Superior temporal gyrus (tissue), 1 donor: ENCODE results near the gene NEIL3.

Experiments
- DNase-seq: peaks from one replicate; pipeline ENCODE4 v3.0.0-alpha.2; 2016; ENCODE audit errors: extremely low spot score

The NEIL3 gene

DNA sequence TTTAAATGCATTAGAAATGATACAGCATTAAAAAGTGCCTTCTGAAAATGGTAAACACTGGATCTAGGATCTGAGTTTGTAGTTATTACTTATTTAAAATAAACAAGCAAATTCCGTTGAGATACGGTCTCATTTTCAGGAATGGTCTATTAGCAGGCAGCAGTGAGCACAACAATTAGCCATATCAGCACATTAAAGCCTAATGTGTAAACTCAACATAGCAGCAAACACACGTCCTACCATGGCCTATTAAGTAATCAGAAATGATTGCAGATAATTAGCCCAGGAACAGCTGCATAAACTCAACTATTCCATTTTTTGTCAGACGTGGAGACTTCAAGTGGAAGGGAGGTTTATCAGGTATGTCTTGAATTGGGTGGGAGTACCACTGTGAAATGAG, 61.8 kb downstream of the NEIL3 start:
- DNase-seq: no peak

GRCh38 chr4:177374966-177375365, 65.3 kb downstream of the NEIL3 start:
- DNase-seq: no peak

- DNase-seq: no peak
Measured at GRCh38 chr4:177375372-177375771, 65.7 kb downstream of the NEIL3 start.

DNA sequence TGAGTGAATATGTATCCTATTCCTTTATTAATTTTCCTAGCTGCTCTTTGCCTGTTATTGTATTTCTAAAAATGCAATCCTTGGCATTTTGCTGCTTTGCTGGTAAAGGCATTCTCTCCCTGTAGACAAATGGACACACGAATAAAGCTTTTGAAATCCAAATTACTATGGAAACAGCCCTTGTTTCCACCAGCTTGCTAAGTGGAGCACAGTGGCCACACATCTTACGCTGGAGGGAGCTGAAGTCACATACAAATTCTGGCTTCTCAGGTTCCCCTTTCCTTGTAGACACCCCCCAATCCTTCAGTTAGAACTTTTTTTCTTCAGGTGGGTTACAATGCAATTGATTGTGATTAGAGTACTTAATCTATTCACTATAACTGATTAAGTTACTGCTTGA, 66.3 kb downstream of the NEIL3 start:
- DNase-seq: no peak

DNA sequence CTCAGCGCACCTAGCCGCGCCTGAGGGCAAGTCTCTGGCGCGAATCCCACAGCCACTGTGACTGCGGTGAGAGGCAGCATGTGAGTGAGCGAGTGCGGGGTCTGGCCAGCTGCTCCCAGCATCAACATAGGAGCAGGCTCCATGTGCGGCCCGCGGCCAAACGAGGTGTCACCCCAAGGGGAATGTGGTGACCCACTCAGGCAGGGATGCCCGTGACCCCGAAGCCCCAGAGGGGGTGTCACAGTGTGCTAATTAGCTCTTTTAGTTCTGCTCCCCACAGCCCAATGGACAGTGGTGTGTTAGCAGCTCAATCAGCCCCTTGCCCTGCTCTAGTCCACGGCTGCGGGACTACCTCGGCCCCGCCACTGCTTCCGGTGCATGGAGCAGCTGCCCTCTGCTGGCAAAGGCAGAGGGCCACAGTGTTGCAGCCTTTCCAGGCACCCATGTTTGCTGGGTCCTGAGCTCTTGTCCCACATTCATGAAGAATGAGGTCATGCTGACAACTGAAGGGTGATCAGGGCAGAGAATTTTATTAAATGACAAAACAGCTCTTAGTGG, 71.1 kb downstream of the NEIL3 start:
- DNase-seq: no peak

GRCh38 chr4:177381762-177382310, 72.2 kb downstream of the NEIL3 start:
- no peak for DNase-seq

DNA sequence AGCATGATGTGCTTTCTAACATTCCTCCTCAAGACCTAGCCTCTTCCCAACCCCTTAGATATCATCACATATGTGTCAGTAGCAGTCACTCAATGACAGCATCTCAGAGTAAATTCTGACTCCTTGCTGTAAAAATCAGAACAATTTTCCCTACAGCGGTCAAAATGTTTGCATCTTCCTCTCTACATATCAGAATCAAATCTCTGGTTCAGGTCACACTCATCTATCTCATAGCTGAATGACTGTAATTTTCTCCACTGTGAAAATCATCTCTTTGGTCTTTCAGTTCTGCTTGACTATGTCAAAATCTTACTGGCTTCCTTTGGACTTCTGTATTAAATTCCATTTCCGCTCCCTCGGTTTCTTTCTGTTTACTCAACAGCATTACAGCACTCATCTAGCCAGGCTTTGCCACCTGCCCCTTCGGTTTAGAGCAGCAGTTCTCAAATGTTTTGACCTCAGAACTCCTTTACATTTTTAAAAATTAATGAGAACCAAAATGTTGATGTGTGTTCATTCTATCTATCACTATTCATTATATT, 75.3 kb downstream of the NEIL3 start:
- DNase-seq: no peak

DNA sequence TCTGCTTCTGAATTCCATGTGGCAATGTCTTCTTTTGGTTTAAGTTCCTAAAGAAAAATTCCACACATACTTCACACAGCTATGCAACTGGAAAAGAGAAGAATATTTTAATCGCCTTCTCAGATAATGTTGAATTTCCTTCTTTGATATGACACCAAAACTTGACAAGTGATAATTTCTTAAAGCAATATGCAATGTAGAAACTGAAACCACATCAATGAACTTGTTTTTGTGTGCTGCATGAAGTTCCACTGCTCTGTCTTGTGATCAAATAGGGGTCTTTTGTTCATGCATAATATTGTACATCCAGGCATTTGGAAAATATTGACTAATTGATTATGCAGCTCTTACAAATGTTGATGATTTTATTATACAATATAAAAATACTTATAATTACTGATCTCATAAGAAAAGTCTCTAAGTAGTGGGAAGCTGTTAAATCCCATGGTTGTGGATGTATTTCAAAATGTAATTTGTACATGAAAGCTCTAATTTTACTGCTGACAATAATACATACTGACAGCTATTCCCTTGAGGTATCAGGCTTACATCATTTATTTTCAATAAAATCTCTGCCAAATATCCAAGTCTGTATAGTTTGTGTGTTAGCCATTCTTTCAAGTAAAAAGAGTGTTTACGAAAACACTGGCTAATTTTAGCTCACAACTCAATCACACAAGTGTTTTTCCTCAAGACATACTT, 76.1 kb downstream of the NEIL3 start:
- no peak for DNase-seq

DNA sequence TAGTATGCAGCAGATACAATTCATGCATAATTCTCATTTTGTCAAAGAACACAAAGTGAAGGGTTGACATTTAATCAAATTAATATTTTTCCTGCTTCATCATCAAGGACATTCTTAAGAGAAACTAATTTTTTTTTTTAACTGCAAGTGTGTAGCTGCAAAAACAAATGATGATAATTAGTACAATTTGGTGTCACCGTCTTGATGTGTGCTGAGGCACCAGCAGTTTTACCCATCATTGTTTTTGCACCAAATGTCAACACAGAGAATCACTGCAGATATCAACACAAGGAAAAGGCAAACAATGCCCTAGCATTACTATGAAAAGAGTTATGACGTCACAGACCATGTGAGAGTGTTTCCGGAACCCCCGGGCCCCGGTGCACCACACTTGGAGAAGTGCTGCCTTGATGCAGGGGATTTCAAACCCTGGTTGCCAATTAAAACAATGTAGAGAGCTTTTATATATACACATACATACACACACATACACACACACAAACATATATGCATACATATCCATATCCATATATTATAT, 76.7 kb downstream of the NEIL3 start:
- no peak for DNase-seq

DNA sequence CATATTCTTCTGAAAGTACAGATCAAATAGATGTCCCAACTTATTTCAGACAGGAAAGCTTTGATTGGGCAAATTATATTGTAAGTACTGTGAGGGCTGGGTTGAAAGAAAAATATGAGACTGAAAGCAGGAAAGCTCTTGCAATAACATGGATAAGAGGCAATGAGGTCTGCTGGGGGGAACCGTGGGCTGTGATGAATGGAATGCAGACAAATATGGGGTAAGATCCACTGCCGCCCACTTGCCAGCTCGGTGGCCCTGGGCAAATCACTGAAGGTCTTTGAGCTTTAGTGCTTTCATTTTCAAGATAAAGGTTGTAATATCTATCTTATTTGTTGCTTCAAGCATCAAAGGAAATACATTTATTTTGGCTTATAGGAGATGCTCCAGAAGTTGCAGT, 81.6 kb downstream of the NEIL3 start:
- DNase-seq: no peak

GRCh38 chr4:177391953-177392352, 82.3 kb downstream of the NEIL3 start:
- no peak for DNase-seq

DNA sequence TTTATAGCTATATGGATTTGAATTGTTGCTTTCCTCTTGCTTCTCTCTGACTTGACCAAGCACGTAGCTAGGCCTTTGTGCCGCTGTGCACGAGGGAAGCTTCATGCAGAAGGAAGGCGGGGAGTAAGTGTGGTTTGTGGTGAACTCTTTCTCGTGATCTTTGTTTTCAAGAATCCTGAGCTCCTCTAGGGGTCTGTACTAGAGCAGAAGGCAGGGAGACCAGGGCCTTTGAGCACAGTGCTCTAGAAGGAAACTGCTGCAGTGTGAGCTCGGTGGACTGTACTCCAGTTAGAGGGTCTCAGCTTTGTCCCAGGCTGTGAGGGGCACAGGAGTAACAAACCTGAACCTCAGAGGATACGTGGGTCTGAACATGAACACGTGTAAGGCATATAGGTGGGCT, 83.6 kb downstream of the NEIL3 start:
- no peak for DNase-seq

DNA sequence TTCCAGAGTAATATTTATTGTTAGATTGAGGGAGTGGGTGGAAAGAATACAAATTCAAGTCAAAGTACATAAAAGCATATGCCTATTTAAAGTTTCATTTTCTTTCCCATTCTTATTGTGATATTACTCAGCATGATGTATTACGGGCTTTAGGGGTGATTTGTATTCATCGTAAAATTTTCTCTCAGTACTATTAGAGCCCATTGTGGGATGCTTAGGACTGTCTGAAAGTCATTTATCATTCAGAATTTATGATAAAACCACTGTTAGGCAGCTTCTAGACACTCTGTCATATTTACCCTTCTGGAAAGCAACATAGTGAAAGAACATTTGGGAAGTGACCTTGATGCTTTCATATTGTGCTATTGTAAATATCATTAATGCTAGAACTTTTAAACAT, 86.7 kb downstream of the NEIL3 start:
- DNase-seq: no peak

GRCh38 chr4:177400030-177400429, 90.4 kb downstream of the NEIL3 start:
- no peak for DNase-seq

DNA sequence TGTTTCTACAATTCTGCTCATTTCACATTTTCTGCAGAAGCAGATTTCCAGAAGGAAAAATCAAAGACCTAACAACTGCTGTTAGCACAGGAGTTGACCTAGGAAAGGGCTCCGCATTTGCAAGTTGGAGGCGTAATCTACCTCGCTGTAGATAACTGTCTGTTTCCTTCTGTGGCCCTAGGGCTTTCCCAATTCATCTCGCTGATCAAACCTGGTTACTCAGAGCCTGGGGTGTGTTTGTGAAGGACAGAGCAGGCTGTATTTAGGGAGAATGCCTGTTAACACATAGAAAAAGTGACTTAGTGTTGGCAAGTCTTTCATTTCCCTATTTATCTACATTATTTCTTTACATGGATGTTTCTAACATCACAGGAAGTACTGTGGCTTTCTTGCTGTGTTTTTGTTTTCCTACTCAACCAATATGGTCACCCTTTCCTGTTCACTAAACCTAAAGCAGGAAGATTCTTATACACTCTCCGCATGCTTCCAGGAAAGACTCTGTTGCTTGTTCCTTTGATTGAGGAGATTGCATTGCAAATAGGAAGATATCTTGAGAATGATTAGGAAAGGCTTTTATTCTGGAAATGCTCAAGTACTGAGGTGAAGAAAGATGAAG, 92.1 kb downstream of the NEIL3 start:
- DNase-seq: no peak

DNA sequence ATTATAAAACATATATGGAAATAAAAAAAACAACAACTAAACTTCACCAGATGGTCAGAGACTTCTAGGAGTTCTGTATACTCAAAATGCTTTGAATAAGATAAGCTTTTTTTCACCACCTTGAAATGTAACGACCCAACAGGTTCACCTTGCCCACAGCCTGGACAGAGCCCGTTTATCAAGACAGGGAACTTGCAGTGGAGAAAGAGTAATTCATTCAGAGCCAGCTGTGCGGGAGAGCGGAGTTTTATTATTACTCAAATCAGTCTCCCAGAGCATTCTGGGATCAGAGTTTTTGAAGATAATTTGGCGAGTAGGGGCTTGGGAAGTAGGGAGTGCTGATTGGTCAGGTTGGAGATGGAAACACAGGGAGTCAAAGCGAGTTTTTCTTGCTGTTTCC, 94.1 kb downstream of the NEIL3 start:
- DNase-seq: no peak

GRCh38 chr4:177404342-177404741, 94.7 kb downstream of the NEIL3 start:
- DNase-seq: no peak

DNA sequence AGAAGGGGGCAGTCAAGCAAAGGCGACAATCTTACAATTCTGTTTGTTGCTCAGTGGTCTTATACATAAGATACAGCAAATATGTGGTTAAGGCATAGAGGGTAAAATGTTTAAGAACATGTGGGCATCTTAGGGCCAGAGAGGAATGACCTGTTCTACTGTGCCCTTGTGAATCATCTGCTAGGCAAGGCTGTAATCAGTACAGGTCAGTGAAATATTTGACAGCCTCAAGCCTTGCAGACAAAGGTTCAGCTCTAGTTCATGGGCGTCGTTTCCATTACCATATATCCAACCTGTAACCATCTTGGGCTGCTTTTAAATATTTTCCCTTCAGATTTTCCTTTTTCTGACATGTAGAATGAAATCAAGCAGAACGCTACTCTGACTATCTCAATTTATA, 95.3 kb downstream of the NEIL3 start:
- DNase-seq: no peak

DNA sequence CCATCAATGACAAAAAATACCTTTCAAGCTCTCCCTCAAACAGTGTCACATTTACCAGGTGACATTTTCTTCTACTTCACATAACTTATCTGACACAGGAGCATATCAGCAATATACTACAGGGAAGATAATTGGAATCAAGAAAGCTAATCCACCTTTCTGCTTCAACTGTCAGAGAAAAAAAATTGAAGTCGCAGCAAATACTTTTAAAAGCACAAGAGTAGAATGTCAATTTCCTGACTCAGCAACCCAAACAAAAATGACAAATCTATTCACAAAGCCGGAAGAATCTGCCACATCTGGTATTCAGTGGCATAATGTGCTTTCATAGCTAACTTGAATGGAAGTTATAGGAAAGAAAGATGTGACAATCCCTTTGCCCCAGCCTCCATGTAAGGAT, 95.8 kb downstream of the NEIL3 start:
- no peak for DNase-seq

- DNase-seq: no peak
Measured at GRCh38 chr4:177408023-177408422, 98.3 kb downstream of the NEIL3 start.

GRCh38 chr4:177410566-177410965, 100.9 kb downstream of the NEIL3 start:
- no peak for DNase-seq

DNA sequence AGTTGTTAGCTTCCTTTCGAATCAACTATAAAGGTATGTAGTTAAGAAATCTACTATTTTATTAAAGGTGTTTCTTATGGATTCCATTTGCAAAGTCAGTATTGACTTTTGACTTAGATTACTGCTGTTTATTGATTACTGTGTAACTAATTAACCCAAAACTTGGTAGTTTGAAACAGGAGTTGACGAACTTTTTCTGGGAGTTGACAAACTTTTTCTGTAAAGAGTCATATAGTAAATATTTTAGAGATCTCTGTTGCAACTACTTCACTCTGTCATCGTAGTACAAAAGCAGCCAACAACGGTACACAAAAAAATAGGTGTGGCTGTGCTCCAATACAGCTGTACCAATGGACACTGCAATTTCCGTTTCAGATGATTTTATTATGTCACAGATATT, 102.3 kb downstream of the NEIL3 start:
- DNase-seq: no peak
